PC-3 (cell line): Measurements from ENCODE around the gene BSG. TPM values are rescaled to one million over a fixed set of nuclear protein-coding genes. Genes with fewer than 3 reads are reported as not detected.

Experiments used
- ATAC-seq: fragments of 200-7000 bp; cut with Tn5 transposase; 2 replicates; pipeline ENCODE4 v1.9.1; 2020; ENCODE audit warnings: mild to moderate bottlenecking, moderate library complexity
- BruUV-seq: library from RNA; stranded (reverse); fragments of 400-500 nt; replicated peaks from 2 replicates; lab custom pipeline; 2021; lab: Mats Ljungman, UMichigan
- CTCF ChIA-PET: fragments of 300-600 bp; sonication (Branson Sonifier 250); formaldehyde crosslinking; loops from one replicate; lab custom pipeline; 2022; ENCODE audit warnings: antibody characterized with exemption; lab: Charles Lee
- POLR2A ChIA-PET: fragments of 300-600 bp; sonication (Branson Sonifier 250); formaldehyde crosslinking; loops from one replicate; lab custom pipeline; 2022; ENCODE audit warnings: antibody characterized with exemption; ENCODE audit not compliant: unreplicated experiment; lab: Charles Lee
- DNase-seq: peaks from one replicate; pipeline ENCODE4 v3.0.0-alpha.2; 2015
- H2AFZ ChIP-seq: fragments of 300-600 bp; sonication (generic); 2 replicates; pipeline ENCODE4 v1.6.0; 2016; ENCODE audit warnings: antibody characterized with exemption, low read length
- H3F3A ChIP-seq: fragments of 300-600 bp; sonication (generic); one replicate; pipeline ENCODE4 v1.6.0; 2017; ENCODE audit warnings: antibody characterized with exemption, low read length, control low read depth, mild to moderate bottlenecking; ENCODE audit not compliant: unreplicated experiment
- H3K27ac ChIP-seq: fragments of 300-600 bp; sonication (generic); 2 replicates; pipeline ENCODE4 v1.5.1; 2016; ENCODE audit warnings: mild to moderate bottlenecking, low read length
- H3K27me3 ChIP-seq: fragments of 300-600 bp; sonication (generic); 2 replicates; pipeline ENCODE4 v1.6.1; 2016; ENCODE audit warnings: low read length, mixed read lengths
- H3K36me3 ChIP-seq: fragments of 300-600 bp; sonication (generic); 2 replicates; pipeline ENCODE4 v1.6.1; 2016; ENCODE audit warnings: low read depth, mixed run types, low read length, mixed read lengths
- H3K4me1 ChIP-seq: fragments of 300-600 bp; sonication (generic); 2 replicates; pipeline ENCODE4 v1.5.1; 2016; ENCODE audit warnings: low read length; ENCODE audit not compliant: insufficient read depth
- H3K4me2 ChIP-seq: fragments of 300-600 bp; sonication (generic); 2 replicates; pipeline ENCODE4 v1.6.0; 2016; ENCODE audit warnings: low read length
- H3K4me3 ChIP-seq: fragments of 300-600 bp; sonication (generic); 2 replicates; pipeline ENCODE4 v1.5.1; 2016; ENCODE audit warnings: mild to moderate bottlenecking, low read length, mixed read lengths
- H3K79me2 ChIP-seq: fragments of 300-600 bp; sonication (generic); 2 replicates; pipeline ENCODE4 v1.6.1; 2017; ENCODE audit warnings: low read length, mixed read lengths
- H3K9ac ChIP-seq: fragments of 300-600 bp; sonication (generic); 2 replicates; pipeline ENCODE4 v1.6.0; 2016; ENCODE audit warnings: mild to moderate bottlenecking, low read length
- H3K9me2 ChIP-seq: fragments of 300-600 bp; sonication (generic); replicated peaks from 2 replicates; pipeline ENCODE4 v1.6.1; 2016; ENCODE audit warnings: mixed run types, low read length, mixed read lengths
- H3K9me3 ChIP-seq: fragments of 300-600 bp; sonication (generic); 2 replicates; pipeline ENCODE4 v1.6.1; 2016; ENCODE audit warnings: low read length, mixed read lengths
- H4K20me1 ChIP-seq: fragments of 300-600 bp; sonication (generic); 2 replicates; pipeline ENCODE4 v1.6.1; 2016; ENCODE audit warnings: low read length, mixed read lengths
- EZH2 ChIP-seq: fragments of 300-600 bp; sonication (generic); IDR thresholded peaks from one replicate; pipeline ENCODE4 v1.6.1; 2017; ENCODE audit warnings: antibody characterized with exemption, mild to moderate bottlenecking, low read length; ENCODE audit not compliant: unreplicated experiment
- EZH2phosphoT487 ChIP-seq: fragments of 300-600 bp; sonication (generic); IDR thresholded peaks from 2 replicates; pipeline ENCODE4 v1.6.1; 2018; ENCODE audit warnings: mild to moderate bottlenecking, antibody characterized with exemption, low read length, borderline replicate concordance
- intact Hi-C: fragments of 100-400 bp; cut with micrococcal nuclease; formaldehyde crosslinking; loops from 2 replicates; pipeline ENCODE4 v1.9.0; 2023
- total RNA-seq: library from RNA; depleted of rRNA; stranded (reverse); fragments of >200 nt; gene quantifications from 2 replicates; pipeline ENCODE4 v1.2.3, GENCODE V29; 2014
- TF ChIP-seq, protein P1 (sequence below): fragments of 300-600 bp; sonication (generic); conservative IDR thresholded peaks from 2 replicates; pipeline ENCODE4 v1.5.1; 2017; ENCODE audit warnings: antibody characterized with exemption, low read depth, mild to moderate bottlenecking, low read length

Gene BSG
- total RNA-seq, 1 experiment from 2014 or later, result 458 TPM

DNA sequence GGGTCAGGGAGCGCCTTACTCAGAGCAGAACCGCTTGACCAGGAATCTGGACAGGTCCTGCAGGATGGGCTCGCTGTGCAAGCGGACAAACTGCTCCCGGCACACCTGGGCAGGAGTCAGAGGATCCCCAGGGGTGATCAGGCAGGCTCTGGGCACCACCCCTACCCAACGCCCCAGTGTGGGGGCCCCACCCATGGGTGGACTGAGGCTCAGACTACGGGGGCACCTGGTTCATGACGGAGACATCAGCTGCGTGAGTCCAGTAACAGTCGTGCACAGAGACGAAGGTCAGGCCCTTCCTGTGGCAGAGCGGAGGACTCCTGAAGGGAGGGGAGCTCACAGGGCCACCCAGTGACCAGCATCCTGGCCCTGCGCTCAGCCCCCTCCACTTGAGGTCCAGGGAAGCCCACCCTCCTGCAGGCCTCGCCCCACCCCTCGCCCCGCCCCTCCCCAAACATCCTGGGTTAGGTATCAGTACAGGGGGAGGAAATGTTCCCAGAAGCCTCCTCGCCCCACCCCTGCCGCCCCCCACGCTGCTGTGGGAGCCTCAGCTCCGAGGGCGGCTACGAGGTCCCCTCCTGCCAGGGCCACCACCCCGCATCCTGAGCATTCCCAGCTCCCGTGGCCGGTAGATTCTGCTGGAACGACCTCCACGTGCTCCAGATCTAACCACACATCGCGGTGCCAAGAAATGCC lies 45.3 kb downstream of the BSG start:
- ATAC-seq, result no peak
- CTCF ChIA-PET, result no interaction called here
- no peak for DNase-seq

DNA sequence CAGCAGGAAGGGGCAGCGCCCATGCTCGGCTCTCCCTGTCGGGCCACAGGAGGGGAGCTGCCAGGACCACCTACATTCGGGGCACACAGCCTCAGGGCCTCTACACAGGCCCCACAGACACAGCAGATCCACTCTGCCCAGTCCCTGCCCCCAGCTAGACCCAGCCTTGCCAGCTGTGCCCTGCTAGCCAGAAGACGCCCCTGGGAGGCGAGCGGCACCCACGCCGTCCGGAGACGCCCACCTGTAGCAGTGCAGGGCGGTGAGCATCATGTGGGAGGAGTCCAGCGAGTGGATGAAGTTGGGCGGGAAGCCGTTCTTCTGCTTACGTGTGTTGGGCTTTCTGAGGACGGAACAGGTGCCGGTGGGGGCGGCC lies 45.8 kb downstream of the BSG start:
- Histone ChIP-seq H3K9ac (no peak overlapping the region), H3F3A (no peaks in the 10 kb centered on the region), H3K9me2 (no peaks in the 10 kb centered on the region), H3K27me3 (no peaks in the 10 kb centered on the region), H3K9me3 (no peaks in the 10 kb centered on the region), H3K27ac (no peak overlapping the region), H3K79me2 (no peaks in the 10 kb centered on the region), H2AFZ (no peak overlapping the region), H3K4me2 (no peak overlapping the region), H4K20me1 (no peaks in the 10 kb centered on the region), H3K4me1 (no peaks in the 10 kb centered on the region), H3K36me3 (no peaks in the 10 kb centered on the region), H3K4me3 (no peak overlapping the region)
- ChIA-PET CTCF (no interaction called here), POLR2A (no interaction called here)
- no peak for ATAC-seq
- intact Hi-C loops, result no loop called here
- TF ChIP-seq EZH2phosphoT487 (no peak), EZH2 (no peak)
- TF ChIP-seq, protein P1, sequence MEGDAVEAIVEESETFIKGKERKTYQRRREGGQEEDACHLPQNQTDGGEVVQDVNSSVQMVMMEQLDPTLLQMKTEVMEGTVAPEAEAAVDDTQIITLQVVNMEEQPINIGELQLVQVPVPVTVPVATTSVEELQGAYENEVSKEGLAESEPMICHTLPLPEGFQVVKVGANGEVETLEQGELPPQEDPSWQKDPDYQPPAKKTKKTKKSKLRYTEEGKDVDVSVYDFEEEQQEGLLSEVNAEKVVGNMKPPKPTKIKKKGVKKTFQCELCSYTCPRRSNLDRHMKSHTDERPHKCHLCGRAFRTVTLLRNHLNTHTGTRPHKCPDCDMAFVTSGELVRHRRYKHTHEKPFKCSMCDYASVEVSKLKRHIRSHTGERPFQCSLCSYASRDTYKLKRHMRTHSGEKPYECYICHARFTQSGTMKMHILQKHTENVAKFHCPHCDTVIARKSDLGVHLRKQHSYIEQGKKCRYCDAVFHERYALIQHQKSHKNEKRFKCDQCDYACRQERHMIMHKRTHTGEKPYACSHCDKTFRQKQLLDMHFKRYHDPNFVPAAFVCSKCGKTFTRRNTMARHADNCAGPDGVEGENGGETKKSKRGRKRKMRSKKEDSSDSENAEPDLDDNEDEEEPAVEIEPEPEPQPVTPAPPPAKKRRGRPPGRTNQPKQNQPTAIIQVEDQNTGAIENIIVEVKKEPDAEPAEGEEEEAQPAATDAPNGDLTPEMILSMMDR, result no peak
- DNase-seq, result no peak
- no TSS peak for BruUV-seq

More for the DNA sequence above, 45.3 kb downstream of the BSG start:
- Histone ChIP-seq H3K79me2 (no peaks in the 10 kb centered on the region), H3K4me2 (no peak overlapping the region), H3K9me2 (no peaks in the 10 kb centered on the region), H3F3A (no peaks in the 10 kb centered on the region), H3K27me3 (no peaks in the 10 kb centered on the region), H3K4me3 (no peak overlapping the region), H4K20me1 (no peaks in the 10 kb centered on the region), H3K9ac (no peak overlapping the region), H3K27ac (no peak overlapping the region), H3K36me3 (no peaks in the 10 kb centered on the region; the same call in 1 of the 2 replicates), H3K4me1 (no peaks in the 10 kb centered on the region), H2AFZ (no peak overlapping the region), H3K9me3 (no peaks in the 10 kb centered on the region)
- TF ChIP-seq EZH2phosphoT487 (no peak), EZH2 (no peak)
- TF ChIP-seq, protein P1, result no peak
- intact Hi-C loops, result no loop called here
- no TSS peak for BruUV-seq
- POLR2A ChIA-PET, result no interaction called here

DNA sequence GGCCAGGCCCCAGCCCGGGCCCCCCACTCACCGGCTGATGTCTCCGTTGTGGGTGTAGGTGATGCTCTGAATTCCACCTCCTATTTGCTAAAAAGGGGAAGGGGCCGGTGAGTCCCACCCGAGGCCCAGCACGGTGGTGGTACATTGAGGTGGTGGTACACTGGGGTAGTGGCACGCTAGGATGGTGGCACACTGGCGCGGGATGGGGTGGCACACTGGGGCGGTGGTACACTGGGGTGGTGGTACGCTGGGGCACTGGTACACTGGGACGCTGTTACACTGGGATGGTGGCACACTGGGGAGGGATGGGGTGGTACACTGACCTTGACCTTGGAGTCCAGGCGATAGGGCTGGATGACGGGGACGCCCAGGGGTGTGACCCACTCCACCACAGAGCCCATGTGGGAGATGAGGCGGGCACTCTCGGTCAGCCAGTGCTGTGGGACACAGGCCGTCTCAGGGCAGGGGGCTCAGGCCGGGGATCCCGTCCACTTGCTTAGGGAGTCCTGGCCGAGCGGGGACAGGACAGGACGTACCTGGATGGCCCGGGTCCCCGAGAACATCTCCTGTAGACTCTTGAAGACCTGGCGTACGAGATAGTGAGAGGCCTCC lies 46.4 kb downstream of the BSG start:
- Histone ChIP-seq H3K9me3 (no peaks in the 10 kb centered on the region), H2AFZ (no peak overlapping the region), H3K27me3 (no peaks in the 10 kb centered on the region), H3K27ac (no peak overlapping the region), H3K4me2 (no peak overlapping the region), H4K20me1 (no peaks in the 10 kb centered on the region), H3K36me3 (no peaks in the 10 kb centered on the region), H3K4me3 (no peak overlapping the region), H3K9me2 (no peaks in the 10 kb centered on the region), H3F3A (no peaks in the 10 kb centered on the region), H3K9ac (no peak overlapping the region), H3K4me1 (no peaks in the 10 kb centered on the region), H3K79me2 (no peaks in the 10 kb centered on the region)
- no TSS peak for BruUV-seq
- POLR2A ChIA-PET, result no interaction called here
- intact Hi-C loops, result no loop called here
- ATAC-seq (no peak), DNase-seq (no peak)
- CTCF ChIA-PET, result no interaction called here
- TF ChIP-seq EZH2phosphoT487, result no peak
- no peak for TF ChIP-seq EZH2
- TF ChIP-seq, protein P1, result no peak
